ENCODE measurements around the gene ANO4.

DNA sequence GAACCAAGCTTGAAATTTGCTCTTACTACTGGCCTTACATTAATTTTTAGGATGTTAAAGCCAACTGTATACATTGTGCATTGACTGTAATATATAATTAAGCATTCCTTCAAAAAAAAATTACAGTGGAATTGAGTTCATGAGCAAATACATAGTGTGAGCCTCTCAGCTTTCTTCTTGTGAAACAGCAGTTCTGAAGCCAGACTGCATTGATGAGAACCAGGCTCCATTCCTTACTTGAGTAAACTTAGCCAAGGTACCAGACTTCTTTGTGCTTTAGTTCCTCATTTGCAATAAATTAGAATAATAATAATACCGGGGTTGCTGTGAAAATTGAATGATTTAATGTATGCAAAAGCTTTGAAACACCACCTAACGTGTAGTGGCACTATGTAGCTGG lies 169.5 kb downstream of the ANO4 start:
- TF ChIP-seq, protein P1, sequence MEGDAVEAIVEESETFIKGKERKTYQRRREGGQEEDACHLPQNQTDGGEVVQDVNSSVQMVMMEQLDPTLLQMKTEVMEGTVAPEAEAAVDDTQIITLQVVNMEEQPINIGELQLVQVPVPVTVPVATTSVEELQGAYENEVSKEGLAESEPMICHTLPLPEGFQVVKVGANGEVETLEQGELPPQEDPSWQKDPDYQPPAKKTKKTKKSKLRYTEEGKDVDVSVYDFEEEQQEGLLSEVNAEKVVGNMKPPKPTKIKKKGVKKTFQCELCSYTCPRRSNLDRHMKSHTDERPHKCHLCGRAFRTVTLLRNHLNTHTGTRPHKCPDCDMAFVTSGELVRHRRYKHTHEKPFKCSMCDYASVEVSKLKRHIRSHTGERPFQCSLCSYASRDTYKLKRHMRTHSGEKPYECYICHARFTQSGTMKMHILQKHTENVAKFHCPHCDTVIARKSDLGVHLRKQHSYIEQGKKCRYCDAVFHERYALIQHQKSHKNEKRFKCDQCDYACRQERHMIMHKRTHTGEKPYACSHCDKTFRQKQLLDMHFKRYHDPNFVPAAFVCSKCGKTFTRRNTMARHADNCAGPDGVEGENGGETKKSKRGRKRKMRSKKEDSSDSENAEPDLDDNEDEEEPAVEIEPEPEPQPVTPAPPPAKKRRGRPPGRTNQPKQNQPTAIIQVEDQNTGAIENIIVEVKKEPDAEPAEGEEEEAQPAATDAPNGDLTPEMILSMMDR (conservative IDR thresholded peaks at IDR 0.05): no peak
- no peak for TF ChIP-seq ZFX (IDR thresholded peaks at IDR 0.05)
